Forelimb muscle (tissue), 1 donor: ENCODE measurements around the gene F13A1. TPM values are rescaled to one million over a fixed set of nuclear protein-coding genes. Genes with fewer than 3 reads are reported as not detected.

Source experiments
- DNase-seq: peaks from one replicate; pipeline ENCODE4 v3.0.0-alpha.2; 2013; ENCODE audit warnings: low read depth
- polyA plus RNA-seq: library from polyadenylated mRNA; unstranded; fragments of 120-200 nt; gene quantifications from one replicate; pipeline ENCODE4 v1.2.1, GENCODE V29; 2013; ENCODE audit not compliant: insufficient read length

F13A1 gene
- polyA plus RNA-seq, result 27.4 TPM

GRCh38 chr6:6319952-6320811 is at the start of gene F13A1:
TSS of gene F13A1 (minus strand) at chr6:6320662. CDS start at chr6:6318664, 1,998 bp downstream.
- DNase-seq, result no peak

DNA sequence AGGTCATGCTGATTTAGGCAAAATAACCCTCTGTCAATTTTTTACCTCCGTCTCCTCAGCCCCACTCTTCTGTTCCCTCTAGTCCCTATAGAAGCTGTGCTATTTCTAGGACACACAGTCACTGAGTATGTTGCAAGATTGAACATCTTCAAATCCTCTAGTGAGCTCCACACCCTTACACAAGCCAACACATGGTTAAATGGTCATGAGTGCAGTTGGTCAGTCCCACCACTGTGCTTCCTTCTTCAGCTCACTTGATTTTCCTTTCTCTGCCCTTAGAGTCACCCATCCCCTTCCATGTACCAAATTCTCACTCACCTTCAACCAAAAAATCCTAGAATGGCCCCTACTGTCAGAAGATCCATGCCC is 48.2 kb upstream of the F13A1 start:
- DNase-seq, result no peak

GRCh38 chr6:6368040-6368683 is 47.7 kb upstream of the F13A1 start:
- DNase-seq, result no peak

DNA sequence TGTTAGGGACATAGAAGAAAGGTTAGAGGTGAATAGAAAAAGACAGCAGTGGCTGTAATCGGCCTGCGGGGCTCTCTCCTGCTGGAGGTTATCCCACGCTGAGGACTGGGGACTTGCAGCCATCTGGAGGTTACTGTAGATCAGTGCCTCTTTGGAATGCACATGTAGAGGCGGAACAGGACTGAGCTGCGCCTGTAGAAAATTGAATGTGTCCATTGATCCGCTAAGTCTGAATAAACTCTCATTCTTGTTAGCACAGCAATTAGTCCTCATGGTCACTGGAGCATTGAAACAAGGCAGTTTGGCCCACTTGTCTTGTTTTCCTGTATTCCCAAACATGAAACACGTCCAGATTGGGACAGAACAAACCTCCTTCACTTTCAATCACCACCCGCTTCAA is 46.3 kb upstream of the F13A1 start:
- DNase-seq, result no peak

DNA sequence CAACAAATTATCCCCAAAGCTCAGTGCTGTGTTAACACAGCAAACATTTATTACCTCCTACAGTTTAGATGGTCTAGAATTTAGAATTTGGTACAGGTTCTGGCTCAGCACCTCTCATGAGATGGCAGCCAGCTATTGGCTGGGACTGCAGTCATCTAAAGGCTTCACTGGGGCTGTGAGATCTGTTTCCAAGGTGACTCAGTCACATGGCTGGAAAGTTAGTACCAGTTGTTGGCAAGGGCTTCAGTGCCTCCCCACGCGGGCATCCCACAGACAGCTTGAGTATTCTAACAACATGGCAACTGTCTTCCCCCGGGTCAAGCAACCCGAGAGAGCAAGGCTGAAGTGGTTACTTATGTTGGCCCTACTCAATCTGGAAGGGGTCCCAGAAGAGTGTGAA is 44.8 kb upstream of the F13A1 start:
- DNase-seq, result no peak

GRCh38 chr6:6362056-6362840 is 41.8 kb upstream of the F13A1 start:
- no peak for DNase-seq

GRCh38 chr6:6357530-6357929 is 37.1 kb upstream of the F13A1 start:
- no peak for DNase-seq

DNA sequence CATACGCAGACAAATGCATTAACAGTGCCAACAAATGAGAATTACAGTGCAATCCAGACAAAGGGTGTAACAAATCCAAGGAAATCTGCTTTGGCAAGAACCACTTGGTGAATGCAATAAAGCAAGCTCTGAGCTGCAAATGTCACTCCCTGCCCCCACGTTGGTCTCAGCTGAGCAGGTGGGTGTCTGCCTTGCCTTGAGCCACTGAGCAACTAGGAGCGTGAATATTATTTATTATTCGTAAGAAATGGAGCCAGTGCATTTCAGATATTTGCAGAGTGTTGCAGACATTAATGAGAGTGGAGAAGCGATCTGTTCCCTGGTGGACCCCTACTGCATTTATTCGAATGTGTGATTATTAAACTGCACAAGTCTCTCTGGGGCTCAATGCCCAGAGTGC is 36.6 kb upstream of the F13A1 start:
- no peak for DNase-seq

- no peak for DNase-seq
Measured at GRCh38 chr6:6352772-6353171, 32.3 kb upstream of the F13A1 start.

DNA sequence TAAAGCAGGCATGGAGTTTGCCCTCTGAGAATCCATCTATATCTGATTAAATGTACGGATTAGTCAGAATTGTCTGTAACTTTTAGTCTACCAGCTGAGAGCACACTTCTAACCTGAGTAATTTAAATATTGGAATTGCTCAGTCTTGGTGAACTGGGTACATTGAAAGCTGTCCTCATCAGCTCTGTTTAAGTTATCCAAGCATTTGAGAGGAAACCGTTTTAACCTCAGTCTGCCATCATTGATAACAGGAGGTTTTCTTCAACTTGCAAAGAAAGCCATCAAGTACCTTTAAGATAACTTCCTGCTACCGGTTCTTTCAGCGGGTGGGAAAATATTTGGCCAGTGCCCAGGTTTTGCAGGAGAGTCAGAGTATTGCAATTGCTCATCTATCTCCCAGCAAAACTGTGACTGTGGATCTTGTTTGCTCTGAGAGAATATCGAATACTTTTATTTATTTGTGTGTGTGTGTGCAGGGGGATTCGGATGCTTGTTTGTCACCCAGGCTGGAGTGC is 31.1 kb upstream of the F13A1 start:
- no peak for DNase-seq

GRCh38 chr6:6350696-6351095 is 30.2 kb upstream of the F13A1 start:
- DNase-seq, result no peak

GRCh38 chr6:6348256-6348655 is 27.8 kb upstream of the F13A1 start:
- DNase-seq, result no peak

DNA sequence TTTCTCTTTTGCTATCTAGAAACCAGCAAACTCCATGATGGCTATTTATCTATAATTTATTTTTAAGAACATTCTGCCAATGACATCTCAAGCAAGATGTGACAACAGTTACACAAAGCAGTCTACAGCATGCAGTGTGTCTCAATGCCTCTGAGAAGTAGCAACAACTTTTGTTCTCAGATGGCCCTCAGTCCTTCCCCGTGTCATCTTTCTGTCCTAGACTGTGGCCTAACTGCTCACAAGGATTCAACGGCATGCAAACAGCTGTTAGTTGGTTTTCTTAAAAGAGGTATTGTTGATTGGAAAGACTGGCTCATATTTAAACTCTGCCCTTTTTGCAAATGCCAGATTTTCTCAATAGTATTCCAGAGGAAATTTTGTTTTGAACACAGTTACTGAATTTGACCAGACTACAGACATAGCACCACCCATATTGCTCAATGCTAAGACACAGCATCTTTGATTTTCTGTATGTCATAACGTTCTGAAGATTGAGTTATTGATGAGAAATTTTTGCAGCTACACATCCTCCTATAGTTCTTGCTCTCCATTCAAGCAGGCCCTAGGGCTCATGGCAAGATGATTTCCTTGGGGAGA is 26.1 kb upstream of the F13A1 start:
- DNase-seq, result no peak

- no peak for DNase-seq
Measured at GRCh38 chr6:6333501-6333900, 13.0 kb upstream of the F13A1 start.

GRCh38 chr6:6332811-6333244 is 12.4 kb upstream of the F13A1 start:
- DNase-seq, result no peak

- no peak for DNase-seq
Measured at GRCh38 chr6:6331946-6332601, 11.6 kb upstream of the F13A1 start.

- no peak for DNase-seq
Measured at GRCh38 chr6:6331393-6331792, 10.9 kb upstream of the F13A1 start.

GRCh38 chr6:6330407-6330806 is 9.9 kb upstream of the F13A1 start:
- DNase-seq, result no peak

- no peak for DNase-seq
Measured at GRCh38 chr6:6328451-6328850, 8.0 kb upstream of the F13A1 start.

DNA sequence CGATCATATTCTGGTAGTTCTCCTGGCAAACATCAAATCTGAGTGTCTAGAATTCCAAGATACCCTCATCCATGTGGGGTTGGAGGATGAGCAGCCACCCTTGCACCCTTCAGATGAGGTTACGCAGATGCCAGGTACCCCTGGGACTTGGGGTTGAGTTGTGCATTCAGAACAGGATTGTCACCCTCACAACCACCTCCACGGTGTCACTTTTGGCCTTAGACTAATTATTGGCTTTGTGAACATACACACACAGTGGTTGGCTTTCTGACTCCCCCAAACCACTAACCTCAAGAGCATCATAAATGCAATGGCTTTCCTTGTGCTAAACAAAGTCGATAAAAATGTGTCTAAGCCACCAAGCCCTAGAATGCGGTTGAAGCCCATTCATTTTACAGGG is 2.9 kb upstream of the F13A1 start:
- no peak for DNase-seq

GRCh38 chr6:6320901-6321300 is 439 bp upstream of the F13A1 start:
- DNase-seq, result no peak
